CD4-positive, alpha-beta T cell treated with Interleukin-6 for 4 hours (primary cell): ENCODE measurements around the gene ZNF521.

Source experiments
- DNase-seq: peaks from one replicate; pipeline ENCODE4 v3.0.0-alpha.2; 2020; ENCODE audit warnings: mixed read lengths

ZNF521 gene

GRCh38 chr18:25335062-25335461 is 16.9 kb downstream of the ZNF521 start:
- no peak for DNase-seq

- no peak for DNase-seq
Observed at GRCh38 chr18:25334588-25334987, 17.4 kb downstream of the ZNF521 start.

- no peak for DNase-seq
Observed at GRCh38 chr18:25332002-25332401, 20.0 kb downstream of the ZNF521 start.

GRCh38 chr18:25329783-25330182 is 22.2 kb downstream of the ZNF521 start:
- DNase-seq, result no peak

- no peak for DNase-seq
Observed at GRCh38 chr18:25327584-25327983, 24.4 kb downstream of the ZNF521 start.

GRCh38 chr18:25326361-25326952 is 25.5 kb downstream of the ZNF521 start:
- no peak for DNase-seq

- no peak for DNase-seq
Observed at GRCh38 chr18:25322806-25323205, 29.2 kb downstream of the ZNF521 start.

- DNase-seq, result no peak
Observed at GRCh38 chr18:25316381-25317018, 35.5 kb downstream of the ZNF521 start.

- no peak for DNase-seq
Observed at GRCh38 chr18:25314838-25315190, 37.2 kb downstream of the ZNF521 start.

GRCh38 chr18:25314151-25314837 is 37.7 kb downstream of the ZNF521 start:
- DNase-seq, result no peak

GRCh38 chr18:25313268-25313667 is 38.7 kb downstream of the ZNF521 start:
- DNase-seq, result no peak

- DNase-seq, result no peak
Observed at GRCh38 chr18:25310045-25310444, 41.9 kb downstream of the ZNF521 start.

- DNase-seq, result no peak
Observed at GRCh38 chr18:25308381-25308780, 43.6 kb downstream of the ZNF521 start.

- DNase-seq, result no peak
Observed at GRCh38 chr18:25307192-25307591, 44.8 kb downstream of the ZNF521 start.

GRCh38 chr18:25306671-25307070 is 45.3 kb downstream of the ZNF521 start:
- DNase-seq, result no peak

GRCh38 chr18:25305584-25305983 is 46.4 kb downstream of the ZNF521 start:
- DNase-seq, result no peak

GRCh38 chr18:25300492-25300891 is 51.5 kb downstream of the ZNF521 start:
- no peak for DNase-seq

- no peak for DNase-seq
Observed at GRCh38 chr18:25299426-25300300, 52.3 kb downstream of the ZNF521 start.

- DNase-seq, result no peak
Observed at GRCh38 chr18:25298853-25299274, 53.1 kb downstream of the ZNF521 start.

GRCh38 chr18:25295624-25296138 is 56.3 kb downstream of the ZNF521 start:
- no peak for DNase-seq

- DNase-seq, result no peak
Observed at GRCh38 chr18:25291150-25291549, 60.8 kb downstream of the ZNF521 start.

- DNase-seq, result no peak
Observed at GRCh38 chr18:25289001-25289631, 62.9 kb downstream of the ZNF521 start.
